Measurements from ENCODE around the gene CCL14.

CCL14 gene

DNA sequence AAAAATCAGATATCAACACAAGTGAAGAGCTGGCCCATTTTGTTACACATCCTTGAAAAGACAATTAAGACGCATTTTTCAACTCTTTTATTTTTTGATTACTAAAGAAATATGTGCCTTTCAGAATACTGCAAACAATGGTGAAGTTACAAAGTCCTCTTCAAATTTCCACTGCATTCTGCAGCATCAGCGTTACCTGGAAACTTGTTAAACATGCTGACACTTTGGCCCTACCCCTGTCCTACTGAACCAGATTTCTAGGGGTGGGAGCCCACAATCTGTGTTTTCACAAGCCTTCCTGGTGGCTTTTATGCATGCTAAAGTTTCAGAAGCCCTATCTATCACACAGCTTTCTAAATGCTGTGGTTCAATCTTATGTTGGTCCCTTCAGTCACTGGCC is 4.5 kb upstream of the CCL14 start:
- no peak for DNase-seq (ENCODE audit: low read depth in 3 of 3)

DNA sequence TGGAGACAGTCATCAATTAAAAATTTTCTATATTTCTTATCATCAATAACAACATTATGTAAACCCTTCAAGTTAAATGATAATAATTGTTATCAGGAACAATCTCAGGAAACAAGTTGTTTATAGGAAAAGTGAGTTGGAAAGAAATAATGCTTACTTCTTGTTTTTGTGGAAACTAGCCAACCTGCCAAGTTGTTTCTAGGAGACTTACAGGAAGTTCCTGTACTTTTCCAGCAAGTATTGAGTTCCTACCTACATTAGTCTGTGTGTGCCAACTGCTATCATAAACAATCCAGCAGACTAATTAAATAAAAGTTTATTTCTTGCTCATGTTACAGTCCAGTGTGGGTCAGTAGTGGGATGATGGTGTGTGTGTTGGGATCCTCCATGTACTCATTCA is 1.6 kb upstream of the CCL14 start:
- no peak for DNase-seq (ENCODE audit: low read depth in 3 of 3)

DNA sequence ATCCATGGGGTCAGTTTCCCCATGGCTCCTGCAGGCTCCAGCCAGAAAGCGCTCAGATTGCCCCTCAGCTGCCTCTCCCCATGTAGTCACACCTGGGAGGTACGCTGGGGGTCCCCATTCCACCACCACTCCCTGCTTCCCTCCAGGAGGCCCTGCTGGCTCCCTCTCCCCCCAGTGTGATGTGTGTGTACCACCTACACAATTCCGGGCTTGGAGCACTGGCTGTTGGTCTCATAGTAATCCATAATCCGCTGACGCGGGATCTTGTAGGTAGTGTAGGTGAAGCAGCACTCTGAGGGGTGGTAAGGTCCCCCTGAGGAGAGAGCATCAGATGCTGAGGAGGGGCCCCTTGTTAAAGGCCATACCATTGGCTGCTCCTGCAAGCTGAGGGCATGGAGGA is 2.4 kb downstream of the CCL14 start:
- DNase-seq (ENCODE audit: low read depth in 3 of 3): no peak

DNA sequence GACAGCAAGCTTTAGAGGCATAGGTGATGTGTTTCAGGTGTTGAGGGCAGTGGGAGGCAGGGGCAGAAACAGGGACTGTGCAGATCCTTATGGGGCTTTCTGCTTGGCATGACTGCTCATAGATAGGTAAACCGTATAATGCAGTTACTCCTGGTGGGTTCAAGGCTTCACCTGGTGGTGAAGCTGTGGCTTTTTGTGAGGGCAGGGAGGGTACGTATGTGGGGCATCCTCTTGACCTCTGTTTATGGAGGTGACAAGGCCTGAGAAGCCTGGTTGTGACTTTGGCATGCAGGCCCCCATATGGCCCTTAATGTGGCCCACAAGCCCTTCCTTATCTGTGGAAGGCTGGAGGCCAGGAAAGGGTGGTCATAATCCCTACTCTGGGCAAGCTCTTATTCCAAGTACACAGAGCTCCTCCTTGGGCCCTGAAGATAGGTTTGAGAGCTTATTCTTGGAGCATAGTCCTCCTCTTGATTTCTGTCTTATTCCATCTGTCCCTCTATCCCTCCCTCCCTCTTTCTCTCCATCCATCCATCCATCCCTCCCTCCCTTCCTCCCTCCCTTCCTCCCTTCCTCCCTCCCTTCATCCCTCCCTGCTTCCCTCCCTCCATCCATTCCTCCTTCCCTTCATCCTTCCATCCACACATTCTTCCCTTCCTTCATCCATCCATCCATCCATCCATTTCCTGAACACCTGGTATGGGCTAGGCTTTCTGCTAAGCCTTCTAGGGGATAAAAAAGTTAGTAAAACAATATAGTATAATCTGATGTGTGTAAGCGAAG is 3.9 kb downstream of the CCL14 start:
- DNase-seq (ENCODE audit: low read depth in 3 of 3): no peak

DNA sequence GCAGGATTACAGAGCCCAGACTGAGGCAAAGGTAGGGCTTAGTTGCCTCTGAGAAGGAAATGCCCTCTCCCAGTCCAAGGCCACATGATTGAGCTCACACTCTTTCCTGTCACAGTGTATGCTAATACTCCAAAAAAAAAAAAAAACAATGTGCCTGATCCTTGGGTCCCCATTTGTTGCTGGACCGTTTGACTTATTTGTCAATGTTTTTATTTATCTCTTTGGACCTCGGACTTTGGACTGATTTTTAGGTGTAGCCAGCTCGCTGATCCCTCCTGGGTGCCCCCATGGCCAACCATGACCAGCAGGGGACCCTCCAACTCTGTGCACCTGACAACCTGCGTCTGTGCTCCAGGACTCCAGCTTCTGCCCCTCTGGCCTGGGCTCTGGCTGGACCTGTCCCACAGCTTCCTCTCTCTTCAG is 4.6 kb downstream of the CCL14 start:
- DNase-seq (ENCODE audit: low read depth in 3 of 3): no peak

DNA sequence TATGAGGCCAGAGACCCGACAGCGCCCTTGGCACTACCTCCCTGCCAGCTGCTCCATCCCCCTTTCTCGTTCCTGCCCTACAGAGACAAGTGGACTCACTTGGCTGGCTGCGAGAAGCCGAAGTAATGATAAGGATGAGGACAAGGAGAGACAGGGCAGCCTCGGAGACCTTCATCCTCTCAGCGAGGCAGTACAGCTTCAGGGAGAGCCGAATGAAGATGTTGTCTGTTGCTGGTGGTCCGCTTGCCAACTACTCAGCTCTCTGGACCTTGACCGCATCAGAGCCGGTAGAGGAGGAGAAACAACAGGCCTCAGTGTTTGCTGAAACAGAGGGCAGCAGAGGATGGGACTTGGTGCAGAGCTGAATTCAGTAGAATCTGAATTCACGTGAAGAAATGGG is 5.3 kb downstream of the CCL14 start, which contains the start of gene CCL16:
TSS of gene CCL16 (minus strand) at position 252 of the 400 bp plus-strand sequence. CDS start at position 175, 77 bp downstream.
- DNase-seq (ENCODE audit: low read depth in 3 of 3): no peak

DNA sequence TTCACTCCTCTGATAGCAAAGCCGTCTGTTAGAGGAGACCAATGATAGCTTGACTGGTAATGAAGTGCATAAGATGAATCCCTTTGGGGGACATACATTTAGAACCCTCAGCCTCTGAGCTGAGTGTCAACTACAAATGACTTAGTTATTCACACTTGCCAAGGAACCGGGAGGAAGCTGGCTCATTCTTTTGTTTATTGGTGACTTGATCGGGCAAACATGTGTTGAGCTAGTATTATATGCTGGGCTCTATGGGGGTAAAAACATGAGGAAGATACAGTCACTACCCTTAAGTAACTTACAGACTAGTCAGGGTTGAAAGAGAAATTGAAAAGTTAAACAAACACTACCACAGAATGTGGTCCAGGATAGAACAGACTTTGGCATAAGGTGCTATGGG is 8.2 kb downstream of the CCL14 start:
- no peak for DNase-seq (ENCODE audit: low read depth in 3 of 3)

DNA sequence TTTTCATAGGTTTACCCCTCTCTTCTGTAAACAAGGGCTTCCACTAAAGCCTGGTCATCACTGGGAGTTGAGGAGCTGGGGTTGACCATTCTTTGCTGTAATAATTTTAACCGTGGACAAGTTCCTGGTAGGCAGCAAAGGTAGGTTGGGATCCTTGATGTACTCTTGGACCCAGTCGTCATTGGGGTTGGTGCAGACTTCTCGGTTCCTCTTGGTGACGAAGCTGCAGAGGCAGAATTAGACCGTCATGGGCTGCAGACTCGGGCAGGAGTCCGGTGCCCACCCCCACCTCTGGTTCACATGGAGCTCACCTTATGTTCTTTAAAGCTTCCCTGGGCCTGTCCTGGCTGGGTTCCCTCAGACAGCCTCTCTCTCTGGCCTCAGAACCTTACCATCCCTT is 9.0 kb downstream of the CCL14 start:
- no peak for DNase-seq (ENCODE audit: low read depth in 3 of 3)

DNA sequence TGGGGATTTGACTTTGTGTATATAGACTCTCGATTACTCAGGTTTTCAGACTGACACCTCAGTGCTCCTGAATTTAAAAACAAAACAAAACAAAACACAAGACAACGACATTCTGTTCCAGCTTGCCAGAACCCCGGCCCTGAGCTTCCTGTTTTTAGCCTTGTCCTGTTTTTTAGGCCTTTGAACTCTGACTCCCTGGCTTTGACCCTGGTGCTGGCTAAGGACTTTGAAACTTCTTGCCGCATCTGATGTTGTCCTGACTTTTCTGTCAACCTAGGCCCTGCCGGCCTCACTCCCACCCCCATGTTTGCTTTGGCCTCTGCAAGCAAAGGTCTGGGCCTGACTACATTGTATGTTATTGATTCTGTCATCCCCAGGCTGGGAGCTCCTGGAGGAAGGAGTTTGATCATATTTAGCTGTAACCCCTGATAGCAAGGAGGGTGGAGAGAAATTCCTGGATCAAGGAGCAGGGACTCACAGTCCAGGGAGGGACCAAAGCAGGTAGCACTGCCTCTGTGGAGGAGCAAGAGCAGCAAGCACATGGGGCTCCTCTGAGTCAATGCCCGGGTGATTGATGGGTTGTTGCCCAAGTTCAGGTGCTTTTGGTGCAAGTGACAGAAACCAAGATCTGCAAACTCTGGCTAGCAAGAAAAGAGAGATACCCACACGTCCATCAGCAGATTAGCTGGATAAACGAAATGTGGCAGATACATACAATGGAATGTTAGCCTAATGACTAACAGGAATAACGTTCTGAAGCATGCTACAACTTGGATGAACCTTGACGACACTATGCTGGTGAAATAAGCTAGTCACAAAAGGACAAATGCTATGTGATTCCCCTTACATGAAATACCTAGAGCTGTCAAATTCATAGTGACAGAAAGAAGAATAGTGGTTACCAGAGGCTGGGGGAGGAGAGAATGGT is 12.9 kb downstream of the CCL14 start:
- DNase-seq (ENCODE audit: low read depth in 3 of 3): no peak

DNA sequence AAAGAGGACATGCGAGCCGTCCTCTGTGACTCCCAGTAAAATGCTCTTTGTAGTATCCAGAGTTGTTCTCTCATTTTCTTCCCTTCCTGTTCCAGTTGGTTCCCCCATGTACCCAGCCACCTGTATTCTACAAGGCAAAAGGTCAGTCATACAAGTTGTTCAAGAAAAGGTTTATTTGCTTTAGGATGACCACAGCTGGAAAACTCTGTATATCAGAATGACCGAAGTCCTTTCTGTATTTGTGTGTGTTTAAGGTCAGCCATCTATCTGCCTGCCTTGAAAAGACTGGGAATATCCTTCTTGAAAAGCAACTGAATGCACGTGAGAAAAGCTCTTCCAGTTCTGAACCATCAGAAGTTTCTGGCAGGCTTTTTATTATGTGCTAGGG is 13.6 kb downstream of the CCL14 start:
- DNase-seq (ENCODE audit: low read depth in 3 of 3): no peak

DNA sequence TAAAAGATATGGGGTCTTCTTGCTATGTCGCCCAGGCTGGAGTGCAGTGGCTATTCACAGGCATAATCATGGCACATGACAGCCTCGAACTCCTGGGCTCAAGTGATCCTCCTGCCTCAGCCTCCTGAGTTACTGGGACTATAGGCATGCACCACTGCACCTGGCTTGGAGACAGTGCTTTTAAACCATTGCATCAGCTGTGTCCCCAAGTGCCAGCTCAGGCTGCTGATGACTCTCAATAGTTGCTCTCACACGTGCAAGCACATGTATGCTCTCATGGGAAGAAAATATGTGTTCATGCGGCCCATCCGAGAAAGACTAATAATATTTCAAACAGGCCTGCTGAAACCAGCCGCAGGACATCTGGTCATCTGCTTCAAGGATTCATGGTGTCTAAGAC is 14.0 kb downstream of the CCL14 start:
- DNase-seq (ENCODE audit: low read depth in 3 of 3): no peak

DNA sequence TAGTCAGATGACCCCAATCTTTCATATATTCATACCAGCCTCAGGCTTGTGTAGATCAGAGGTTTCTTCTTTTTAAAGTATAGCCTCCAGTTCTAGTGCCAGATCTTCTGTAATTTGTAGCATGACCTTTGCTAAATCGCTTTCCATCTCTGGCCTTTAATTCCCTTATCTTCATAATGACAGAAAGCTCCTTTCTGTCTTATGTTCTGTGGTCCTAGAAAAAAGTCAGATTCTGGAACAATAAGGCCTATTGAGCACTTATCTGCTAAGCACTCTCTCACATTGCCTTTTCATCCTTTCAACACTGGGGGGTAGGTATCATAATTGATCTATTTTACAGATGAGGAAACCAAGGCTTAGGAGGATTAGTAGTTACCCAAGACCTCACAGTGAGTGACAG is 14.5 kb downstream of the CCL14 start:
- DNase-seq (ENCODE audit: low read depth in 3 of 3): no peak

DNA sequence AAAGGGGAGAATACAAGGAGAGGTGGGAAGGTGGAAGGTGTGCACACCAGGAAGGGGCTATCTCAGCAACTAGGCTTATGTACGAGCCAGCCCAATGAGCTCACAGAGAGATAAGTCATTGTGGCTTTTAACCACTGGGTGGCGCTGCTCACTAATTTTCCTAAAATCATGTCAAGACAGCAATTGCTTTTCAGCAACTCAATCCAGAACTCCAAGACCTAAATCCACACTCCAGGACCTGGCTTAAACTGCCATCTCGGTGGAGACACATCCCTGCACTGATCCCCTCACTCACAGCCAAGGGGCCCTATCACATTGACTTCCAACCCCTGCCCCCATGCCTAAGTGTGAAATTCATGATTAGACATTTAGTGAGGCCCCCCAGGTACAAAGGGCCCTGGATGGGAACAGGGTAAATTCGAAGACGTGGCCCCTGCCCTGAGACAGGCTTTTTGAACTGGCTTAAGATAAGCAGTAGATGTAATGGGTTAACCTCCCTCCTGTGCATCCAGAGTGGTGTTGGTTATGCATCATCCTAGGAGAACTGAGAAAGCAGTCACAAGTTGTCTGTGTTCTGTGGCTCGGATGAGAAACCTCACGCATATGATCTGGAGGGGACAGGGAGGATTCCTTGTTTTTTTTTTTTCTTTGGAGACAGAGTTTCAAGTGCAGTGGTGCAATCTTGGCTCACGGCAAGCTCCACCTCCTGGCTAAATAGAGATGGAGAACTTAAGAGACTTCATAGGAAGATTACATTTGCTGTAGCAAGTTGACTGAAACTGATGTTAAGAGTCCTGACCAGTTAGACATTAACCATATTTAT is 16.8 kb downstream of the CCL14 start:
- DNase-seq (ENCODE audit: low read depth in 3 of 3): peak; percentile 31 to 61 (median 61)

DNA sequence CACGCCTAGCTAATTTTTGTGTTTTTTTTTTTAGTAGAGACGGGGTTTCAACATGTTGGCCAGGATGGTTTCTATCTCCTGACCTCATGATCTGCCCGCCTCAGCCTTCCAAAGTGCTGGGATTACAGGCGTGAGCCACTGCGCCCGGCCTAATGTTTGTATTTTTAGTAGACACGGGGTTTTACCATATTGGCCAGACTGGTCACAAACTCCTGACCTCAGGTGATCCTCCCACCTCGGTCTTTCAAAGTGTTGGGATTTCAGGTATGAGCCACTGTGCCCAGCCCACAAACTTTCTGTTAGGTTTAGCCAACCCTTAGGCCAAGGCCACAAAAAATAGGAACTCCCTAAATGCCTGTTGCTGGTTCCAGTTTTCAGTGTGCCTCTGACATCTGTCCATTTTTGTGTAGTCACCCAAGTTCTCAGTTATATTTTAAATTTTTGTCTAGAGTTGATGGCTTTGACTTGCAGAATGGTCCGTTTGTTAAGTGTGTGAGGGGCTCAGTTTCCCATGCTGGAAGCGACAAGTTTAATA is 17.9 kb downstream of the CCL14 start:
- DNase-seq (ENCODE audit: low read depth in 3 of 3): no peak

DNA sequence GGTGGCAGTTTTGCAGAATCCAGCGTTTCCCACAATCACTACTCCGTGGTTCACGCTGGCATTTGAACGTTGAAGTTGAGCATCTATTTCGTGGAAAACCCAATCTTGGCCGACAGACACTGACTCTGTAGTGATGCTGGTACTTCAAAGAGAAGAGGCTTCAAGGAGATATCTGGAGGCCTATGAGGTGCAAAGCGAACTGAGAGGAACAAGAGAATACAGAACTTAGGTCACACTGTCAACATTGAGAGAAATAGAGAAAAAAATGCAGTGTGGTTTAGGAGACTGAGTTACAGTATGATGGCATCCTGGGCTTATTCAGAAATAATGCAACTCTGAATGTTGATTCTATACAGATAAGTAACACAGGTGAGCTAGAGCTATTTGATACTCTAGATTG is 21.3 kb downstream of the CCL14 start:
- no peak for DNase-seq (ENCODE audit: low read depth in 3 of 3)

DNA sequence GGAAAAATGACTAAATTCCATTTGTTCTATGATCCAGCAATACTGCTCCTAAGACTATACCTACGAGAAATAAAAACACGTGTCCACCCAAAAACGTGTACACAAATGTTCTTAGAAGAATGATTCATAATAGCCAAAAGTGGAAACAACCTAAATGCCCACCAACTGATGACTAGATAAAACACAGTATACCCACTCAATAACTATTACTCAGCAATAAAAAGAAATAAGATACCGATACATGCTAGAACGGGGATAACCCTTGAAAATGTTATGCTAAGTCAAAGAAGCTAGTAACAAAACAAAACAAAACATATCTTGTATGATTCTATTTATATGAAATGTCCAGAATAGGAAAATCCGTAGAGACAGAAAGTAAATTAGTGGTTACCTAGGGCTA is 22.9 kb downstream of the CCL14 start:
- no peak for DNase-seq (ENCODE audit: low read depth in 3 of 3)

DNA sequence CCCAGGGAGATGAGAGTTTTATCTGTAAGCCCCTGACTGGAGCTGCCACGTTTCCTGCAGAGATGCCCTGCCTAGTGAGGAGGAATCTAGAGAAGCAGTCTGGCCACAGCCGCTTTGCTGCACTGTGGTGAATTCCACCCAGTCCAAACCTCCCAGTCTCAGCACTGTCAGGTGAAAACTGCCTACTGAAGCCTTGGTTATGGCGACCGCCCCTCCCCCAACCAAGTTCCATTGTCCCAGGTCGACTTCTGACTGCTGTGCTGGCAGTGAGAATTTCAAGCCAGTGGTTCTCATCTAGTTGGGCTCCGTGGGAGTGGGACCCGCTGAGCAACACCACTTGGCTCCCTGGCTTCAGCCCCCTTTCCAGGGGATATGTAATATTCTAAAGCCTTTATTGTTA is 32.8 kb downstream of the CCL14 start:
- no peak for DNase-seq (ENCODE audit: low read depth in 3 of 3)

DNA sequence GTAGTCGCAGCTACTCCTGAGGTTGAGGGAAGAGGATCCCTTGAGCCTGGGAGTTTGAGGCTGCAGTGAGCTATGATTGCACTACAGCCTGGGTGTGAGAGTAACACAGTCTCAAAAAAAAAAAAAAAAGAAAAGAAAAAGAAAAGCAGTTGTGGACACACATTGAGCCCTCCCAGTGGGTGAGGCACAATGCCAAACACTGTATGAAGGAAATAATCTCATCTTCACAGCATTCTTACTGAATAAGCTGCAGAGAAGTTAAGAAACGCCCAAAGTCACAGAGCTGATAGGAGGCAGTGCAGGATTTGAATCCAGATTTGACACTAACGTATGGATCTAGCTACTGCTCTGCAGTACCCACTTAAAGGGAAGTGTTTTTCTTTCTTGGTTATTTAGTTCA is 37.1 kb downstream of the CCL14 start:
- DNase-seq (ENCODE audit: low read depth in 3 of 3): no peak

DNA sequence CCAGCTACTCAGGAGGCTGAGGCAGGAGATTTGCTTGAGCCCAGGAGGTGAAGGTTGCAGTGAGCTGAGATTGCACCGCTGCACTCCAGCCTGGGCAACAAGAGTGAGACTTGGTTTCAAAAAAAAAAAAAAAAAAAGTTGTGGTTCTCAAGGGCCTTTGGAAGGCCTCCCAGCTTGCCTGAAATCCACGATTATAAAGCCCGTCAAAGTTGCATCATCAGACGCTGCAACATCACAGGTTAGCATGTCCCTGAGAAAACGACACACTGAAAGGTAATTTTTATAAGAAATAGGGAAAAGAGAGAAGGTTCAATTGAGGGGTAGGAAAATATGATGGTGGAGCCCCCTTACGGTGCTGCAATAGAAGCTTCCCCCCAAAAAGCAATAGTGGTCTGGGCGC is 38.4 kb downstream of the CCL14 start:
- no peak for DNase-seq (ENCODE audit: low read depth in 3 of 3)

DNA sequence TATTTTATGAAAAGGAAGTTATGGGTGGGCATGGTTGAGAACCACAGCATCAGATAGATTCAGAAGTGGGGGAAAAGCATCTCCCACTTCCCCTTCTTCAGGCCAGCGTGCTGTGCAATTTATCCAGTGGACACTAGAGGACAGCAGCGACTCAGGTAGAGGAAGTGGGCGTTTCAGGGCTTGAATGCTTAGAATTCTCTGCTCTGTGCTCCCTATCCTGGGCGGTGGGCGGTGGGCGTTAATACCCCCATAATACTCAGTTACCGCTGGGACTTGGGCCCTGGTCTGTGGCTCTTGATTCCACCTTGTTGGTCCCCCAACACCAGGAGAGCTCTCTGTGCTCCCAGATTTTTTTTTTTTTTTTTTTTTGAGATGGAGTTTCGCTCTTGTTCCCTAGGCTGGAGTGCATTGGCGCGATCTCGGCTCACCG is 39.4 kb downstream of the CCL14 start:
- DNase-seq (ENCODE audit: low read depth in 3 of 3): peak in 2 of 3 experiments; percentile 21 to 42

DNA sequence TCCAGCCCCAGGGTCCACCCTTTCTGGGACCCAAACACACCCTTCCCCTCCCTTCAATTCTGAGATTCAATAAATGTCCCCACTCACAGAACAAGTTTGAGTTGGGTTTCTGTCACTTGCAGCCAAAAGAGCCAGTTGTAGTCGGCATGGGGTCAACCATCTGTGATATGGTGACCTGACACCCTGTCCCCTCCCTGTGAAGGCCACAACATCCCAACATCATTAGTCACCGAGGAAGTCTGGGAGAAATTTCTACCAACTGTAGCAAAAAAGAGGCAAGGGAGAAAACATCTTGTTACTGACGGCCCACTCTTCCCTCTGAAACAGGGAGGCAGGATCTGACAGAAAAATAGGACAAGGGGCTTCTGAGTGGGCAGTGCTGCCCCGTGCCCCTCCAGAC is 42.4 kb downstream of the CCL14 start:
- no peak for DNase-seq (ENCODE audit: low read depth in 3 of 3)

DNA sequence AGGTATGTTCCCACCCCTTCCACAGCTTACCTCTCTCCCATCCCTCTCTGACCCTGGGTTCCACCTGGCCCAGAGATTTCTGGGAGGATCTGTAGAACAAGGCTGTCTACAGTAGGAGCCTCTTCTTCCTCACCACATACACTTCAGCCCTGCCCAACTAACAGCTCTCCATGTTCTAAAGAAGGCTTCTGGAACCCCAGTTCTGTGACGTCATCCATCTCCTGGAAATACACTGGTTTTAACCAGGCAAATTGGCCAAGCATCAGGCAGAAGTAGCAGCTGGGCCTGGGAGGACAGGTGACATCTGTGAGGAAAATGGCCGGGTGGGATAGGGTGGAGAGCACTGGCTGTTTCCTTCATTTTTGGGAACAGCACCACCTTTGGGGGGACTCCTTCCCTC is 43.0 kb downstream of the CCL14 start, which contains the start of gene LYZL6:
TSS of gene LYZL6 (minus strand) at position 177 of the 400 bp plus-strand sequence. CDS start 4,357 bp downstream, outside the sequence.
- no peak for DNase-seq (ENCODE audit: low read depth in 3 of 3)

Measured in stimulated activated CD4-positive, alpha-beta T cell treated with anti-CD3 and anti-CD28 coated beads, TNF-alpha, amount 100 ng/mL, for 24 hours (primary cell).